ENCODE results near the gene IL1RAPL1. TPM values are rescaled to one million over a fixed set of nuclear protein-coding genes. Genes with fewer than 3 reads are reported as not detected.

IL1RAPL1 gene
- polyA plus RNA-seq, 1 donor from 2014 or later = not detected

DNA sequence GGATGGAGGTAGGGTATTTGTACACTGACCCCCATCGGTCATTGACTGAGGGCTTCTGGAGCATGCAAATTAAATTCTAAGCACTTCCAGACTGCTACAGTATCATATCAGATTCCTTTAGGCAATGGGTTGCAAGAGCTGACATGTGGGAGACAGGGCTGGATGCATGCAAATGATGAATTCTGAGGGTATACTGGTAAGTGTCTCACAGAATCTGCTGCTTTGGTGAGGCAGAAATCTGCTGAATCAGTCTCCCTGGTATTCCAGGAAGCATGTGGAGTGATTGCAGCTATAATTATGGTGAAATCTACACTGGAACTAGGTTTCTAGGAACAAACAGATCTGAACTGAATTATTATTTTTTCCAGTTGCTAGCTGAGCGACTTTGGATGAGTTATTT is 943.3 kb downstream of the IL1RAPL1 start:
- H3K36me3 ChIP-seq (ENCODE audit: insufficient read depth, low read length) = no peaks in the 10 kb centered on the region
- TF ChIP-seq MXI1 (conservative IDR thresholded peaks at IDR 0.05; ENCODE audit: poor library complexity, severe bottlenecking) = no peak
- H3K27ac ChIP-seq (ENCODE audit: low read length) = no peak overlapping the region
- H3K4me2 ChIP-seq (ENCODE audit: low read length) = no peak overlapping the region
- no peak overlapping the region for H3K4me3 ChIP-seq (ENCODE audit: low read length)
- H4K20me1 ChIP-seq (ENCODE audit: insufficient read depth) = no peaks in the 10 kb centered on the region
- no peak overlapping the region for H3K9ac ChIP-seq (ENCODE audit: low read length)
- H3K27me3 ChIP-seq (ENCODE audit: insufficient read depth, low read depth, low read length) = no peaks in the 10 kb centered on the region
- no peaks in the 10 kb centered on the region for H3K79me2 ChIP-seq (replicated peaks; ENCODE audit: insufficient read depth, low read length)
- H3F3A ChIP-seq (ENCODE audit: insufficient read depth, low read length, poor library complexity, severe bottlenecking) = no peaks in the 10 kb centered on the region
- no peaks in the 10 kb centered on the region for H3K9me2 ChIP-seq (ENCODE audit: insufficient read depth, low read length)
- H2AFZ ChIP-seq (ENCODE audit: low read depth, low read length) = no peak overlapping the region
- H3K9me3 ChIP-seq (ENCODE audit: low read length) = no peaks in the 10 kb centered on the region

DNA sequence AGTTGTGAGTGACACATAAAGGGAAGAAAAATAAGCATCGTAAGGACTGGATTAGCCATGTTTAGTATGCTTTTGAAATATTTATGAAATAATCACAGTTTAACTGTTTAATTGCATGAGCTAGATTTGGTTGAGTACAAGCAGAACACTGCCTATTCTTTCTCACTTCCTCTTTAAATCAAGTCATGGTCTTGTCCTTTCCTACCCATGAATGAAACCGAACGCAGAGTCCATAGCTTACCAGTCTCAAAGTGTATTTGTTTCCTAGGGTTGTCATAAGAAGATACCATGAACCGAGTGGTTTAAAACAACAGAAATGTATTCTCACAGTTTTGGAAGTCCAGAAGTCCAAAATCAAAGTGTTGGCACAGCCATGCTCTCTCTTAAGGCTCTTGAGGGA is 944.1 kb downstream of the IL1RAPL1 start:
- Histone ChIP-seq H3K27me3 (ENCODE audit: insufficient read depth, low read depth, low read length) (no peaks in the 10 kb centered on the region), H2AFZ (ENCODE audit: low read depth, low read length) (no peak overlapping the region), H3K36me3 (ENCODE audit: insufficient read depth, low read length) (no peaks in the 10 kb centered on the region), H3K4me3 (ENCODE audit: low read length) (no peak overlapping the region), H3K9ac (ENCODE audit: low read length) (no peak overlapping the region), H3K4me2 (ENCODE audit: low read length) (no peak overlapping the region), H3K79me2 (replicated peaks; ENCODE audit: insufficient read depth, low read length) (no peaks in the 10 kb centered on the region), H3K27ac (ENCODE audit: low read length) (no peak overlapping the region), H4K20me1 (ENCODE audit: insufficient read depth) (no peaks in the 10 kb centered on the region), H3F3A (ENCODE audit: insufficient read depth, low read length, poor library complexity, severe bottlenecking) (no peaks in the 10 kb centered on the region), H3K9me2 (ENCODE audit: insufficient read depth, low read length) (no peaks in the 10 kb centered on the region), H3K9me3 (ENCODE audit: low read length) (no peaks in the 10 kb centered on the region)
- no peak for TF ChIP-seq REST (IDR thresholded peaks at IDR 0.05; ENCODE audit: borderline replicate concordance)
- TF ChIP-seq EZH2 (IDR thresholded peaks at IDR 0.05; ENCODE audit: borderline replicate concordance, insufficient read depth, low read length, poor library complexity, severe bottlenecking) = no peak
- TF ChIP-seq EP300 (conservative IDR thresholded peaks at IDR 0.05; ENCODE audit: poor library complexity, severe bottlenecking) = no peak
- TF ChIP-seq, protein P1, sequence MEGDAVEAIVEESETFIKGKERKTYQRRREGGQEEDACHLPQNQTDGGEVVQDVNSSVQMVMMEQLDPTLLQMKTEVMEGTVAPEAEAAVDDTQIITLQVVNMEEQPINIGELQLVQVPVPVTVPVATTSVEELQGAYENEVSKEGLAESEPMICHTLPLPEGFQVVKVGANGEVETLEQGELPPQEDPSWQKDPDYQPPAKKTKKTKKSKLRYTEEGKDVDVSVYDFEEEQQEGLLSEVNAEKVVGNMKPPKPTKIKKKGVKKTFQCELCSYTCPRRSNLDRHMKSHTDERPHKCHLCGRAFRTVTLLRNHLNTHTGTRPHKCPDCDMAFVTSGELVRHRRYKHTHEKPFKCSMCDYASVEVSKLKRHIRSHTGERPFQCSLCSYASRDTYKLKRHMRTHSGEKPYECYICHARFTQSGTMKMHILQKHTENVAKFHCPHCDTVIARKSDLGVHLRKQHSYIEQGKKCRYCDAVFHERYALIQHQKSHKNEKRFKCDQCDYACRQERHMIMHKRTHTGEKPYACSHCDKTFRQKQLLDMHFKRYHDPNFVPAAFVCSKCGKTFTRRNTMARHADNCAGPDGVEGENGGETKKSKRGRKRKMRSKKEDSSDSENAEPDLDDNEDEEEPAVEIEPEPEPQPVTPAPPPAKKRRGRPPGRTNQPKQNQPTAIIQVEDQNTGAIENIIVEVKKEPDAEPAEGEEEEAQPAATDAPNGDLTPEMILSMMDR (IDR thresholded peaks at IDR 0.05; ENCODE audit: poor library complexity, severe bottlenecking) = no peak
- TF ChIP-seq POLR2AphosphoS5 (IDR thresholded peaks at IDR 0.05) = no peak
- TF ChIP-seq RAD21 (conservative IDR thresholded peaks at IDR 0.05) = no peak
- TF ChIP-seq TAF1 (IDR thresholded peaks at IDR 0.05; ENCODE audit: low read depth) = no peak
- TF ChIP-seq MXI1 (conservative IDR thresholded peaks at IDR 0.05; ENCODE audit: poor library complexity, severe bottlenecking) = no peak
- TF ChIP-seq SMC3 (conservative IDR thresholded peaks at IDR 0.05; ENCODE audit: poor library complexity) = no peak
